ENCODE data around the gene EPB41L4B. TPM values are rescaled to one million over a fixed set of nuclear protein-coding genes. Genes with fewer than 3 reads are reported as not detected.
"Not testable (repeated sequence)": the region's sequence is repeated elsewhere in the genome, so short reads cannot be mapped to it uniquely, and the experiment has no call there.

The EPB41L4B gene
- total RNA-seq, 1 donor from 2014 or later = 0.88 TPM

GRCh38 chr9:109133533-109133932 lies 187.3 kb downstream of the EPB41L4B start:
- no peak for DNase-seq (ENCODE audit: extremely low read depth, low read depth, low spot score)

- no peak for DNase-seq (ENCODE audit: extremely low read depth, low read depth, low spot score)
Observed at GRCh38 chr9:109132567-109133021, 188.3 kb downstream of the EPB41L4B start.

GRCh38 chr9:109129470-109130197 lies 191.2 kb downstream of the EPB41L4B start:
- no peak for DNase-seq (ENCODE audit: extremely low read depth, low read depth, low spot score)

GRCh38 chr9:109126671-109127070 lies 194.2 kb downstream of the EPB41L4B start:
- not testable (repeated sequence) for DNase-seq (ENCODE audit: extremely low read depth, low read depth, low spot score)

GRCh38 chr9:109124121-109124520 lies 196.7 kb downstream of the EPB41L4B start:
- no peak for DNase-seq (ENCODE audit: extremely low read depth, low read depth, low spot score)

GRCh38 chr9:109122726-109123621 lies 197.9 kb downstream of the EPB41L4B start:
- DNase-seq (ENCODE audit: extremely low read depth, low read depth, low spot score) = no peak

Other genes with a start within 250 kb of the EPB41L4B start
- 34.5 and 36.9 TPM in 2 replicates for gene TMEM245, start 201.1 kb downstream of the EPB41L4B start, total RNA-seq
- 0.10 and 0.35 TPM in 2 replicates for gene FRRS1L, start 153.8 kb downstream of the EPB41L4B start, total RNA-seq
- 1.8 and 3.6 TPM in 2 replicates for gene PTPN3, start 177.2 kb upstream of the EPB41L4B start, total RNA-seq

All from glomerular endothelial cell (primary cell).